ENCODE results near the gene FOXP3. TPM values are rescaled to one million over a fixed set of nuclear protein-coding genes. Genes with fewer than 3 reads are reported as not detected.

The FOXP3 gene
- total and polyA plus RNA-seq, 2 donors (not counting 3 experiments of a cell fraction or from before 2014, with no cell fraction given) = 0.06 TPM; not detected in 1

GRCh38 chrX:49225858-49226257 lies 38.7 kb downstream of the FOXP3 start:
- Histone ChIP-seq H3K4me1 (ENCODE audit: control insufficient read depth, extremely low read depth, insufficient read depth, low read length) (no peaks in the 10 kb centered on the region), H3K9ac (replicated peaks; ENCODE audit: extremely low read depth, insufficient read depth, low read length) (no peak overlapping the region), H3K36me3 (ENCODE audit: control insufficient read depth in 2 of 2, extremely low read depth in 1 of 2, insufficient read depth in 2 of 2, low read length in 2 of 2) (no peaks in the 10 kb centered on the region), H3K27me3 (ENCODE audit: control insufficient read depth in 2 of 2, insufficient read depth in 2 of 2, low read length in 2 of 2) (peaks cover 0 to 2% of the 10 kb centered on the region in 2 experiments), H3K4me3 (replicated peaks in 1 of 3; ENCODE audit: insufficient read depth in 1 of 3, low read depth in 1 of 3, low read length in 3 of 3) (no peak overlapping the region), H4K20me1 (replicated peaks; ENCODE audit: control insufficient read depth, extremely low read depth, insufficient read depth, low read length) (no peaks in the 10 kb centered on the region), H3K27ac (ENCODE audit: insufficient read depth, low read depth, low read length) (no peak overlapping the region), H3K9me1 (replicated peaks; ENCODE audit: control insufficient read depth, extremely low read depth, insufficient read depth, low read length) (no peaks in the 10 kb centered on the region), H3K79me2 (ENCODE audit: control insufficient read depth, insufficient read depth, low read length) (no peaks in the 10 kb centered on the region), H3K4me2 (ENCODE audit: insufficient read depth, low read length) (no peak overlapping the region), H2AFZ (ENCODE audit: low read depth, low read length) (no peak overlapping the region), H3K9me3 (replicated peaks; ENCODE audit: control insufficient read depth, insufficient read depth, low read length) (no peaks in the 10 kb centered on the region)
- dilution Hi-C loops (cut with MboI; ENCODE audit: extremely low pct_ligation_motif_present, low sequenced_read_pairs) = no loop called here
- TF ChIP-seq EZH2 (IDR thresholded peaks at IDR 0.05; ENCODE audit: borderline replicate concordance, low read depth, low read length, severe bottlenecking) = no peak
- TF ChIP-seq MYC (IDR thresholded peaks at IDR 0.05; ENCODE audit: low read depth, low read length) = no peak
- TF ChIP-seq FOS (IDR thresholded peaks at IDR 0.05; ENCODE audit: borderline replicate concordance, insufficient read depth, low read length) = no peak
- TF ChIP-seq POLR2AphosphoS5 (IDR thresholded peaks at IDR 0.05; ENCODE audit: insufficient read depth, low read depth, low read length) = no peak
- TF ChIP-seq, protein P1, sequence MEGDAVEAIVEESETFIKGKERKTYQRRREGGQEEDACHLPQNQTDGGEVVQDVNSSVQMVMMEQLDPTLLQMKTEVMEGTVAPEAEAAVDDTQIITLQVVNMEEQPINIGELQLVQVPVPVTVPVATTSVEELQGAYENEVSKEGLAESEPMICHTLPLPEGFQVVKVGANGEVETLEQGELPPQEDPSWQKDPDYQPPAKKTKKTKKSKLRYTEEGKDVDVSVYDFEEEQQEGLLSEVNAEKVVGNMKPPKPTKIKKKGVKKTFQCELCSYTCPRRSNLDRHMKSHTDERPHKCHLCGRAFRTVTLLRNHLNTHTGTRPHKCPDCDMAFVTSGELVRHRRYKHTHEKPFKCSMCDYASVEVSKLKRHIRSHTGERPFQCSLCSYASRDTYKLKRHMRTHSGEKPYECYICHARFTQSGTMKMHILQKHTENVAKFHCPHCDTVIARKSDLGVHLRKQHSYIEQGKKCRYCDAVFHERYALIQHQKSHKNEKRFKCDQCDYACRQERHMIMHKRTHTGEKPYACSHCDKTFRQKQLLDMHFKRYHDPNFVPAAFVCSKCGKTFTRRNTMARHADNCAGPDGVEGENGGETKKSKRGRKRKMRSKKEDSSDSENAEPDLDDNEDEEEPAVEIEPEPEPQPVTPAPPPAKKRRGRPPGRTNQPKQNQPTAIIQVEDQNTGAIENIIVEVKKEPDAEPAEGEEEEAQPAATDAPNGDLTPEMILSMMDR (IDR thresholded peaks at IDR 0.05; ENCODE audit: extremely low read depth in 1 of 2, insufficient read depth in 1 of 2, low read depth in 1 of 2, low read length in 2 of 2) = no peak
- no peak for TF ChIP-seq GATA2 (IDR thresholded peaks at IDR 0.05; ENCODE audit: insufficient read depth, insufficient read length, low read depth, low read length)
- TF ChIP-seq JUN (IDR thresholded peaks at IDR 0.05; ENCODE audit: borderline replicate concordance, insufficient read depth, insufficient read length, low read depth) = no peak
- TF ChIP-seq POLR2A (IDR thresholded peaks at IDR 0.05; ENCODE audit: low read depth, low read length) = no peak
- TF ChIP-seq MAX (IDR thresholded peaks at IDR 0.05; ENCODE audit: insufficient read depth, insufficient read length) = no peak
- ChIA-PET POLR2A (no interaction called here), CTCF (no interaction called here)
- intact Hi-C loops (cut with micrococcal nuclease) = no loop called here
- FAIRE-seq (no peak), DNase-seq (ENCODE audit: low read depth, low spot score) (no peak)
- BruUV-seq (replicated peaks) = no TSS peak

Measured in endothelial cell of umbilical vein (primary cell).